ENCODE data around the gene CLNS1A. TPM values are rescaled to one million over a fixed set of nuclear protein-coding genes. Genes with fewer than 3 reads are reported as not detected.
"Not testable (repeated sequence)": the region's sequence is repeated elsewhere in the genome, so short reads cannot be mapped to it uniquely, and the experiment has no call there.

Gene CLNS1A
- total and polyA plus RNA-seq, 2 donors (not counting 1 experiment from before 2014, with no cell fraction given) = 39.3 to 121 TPM

DNA sequence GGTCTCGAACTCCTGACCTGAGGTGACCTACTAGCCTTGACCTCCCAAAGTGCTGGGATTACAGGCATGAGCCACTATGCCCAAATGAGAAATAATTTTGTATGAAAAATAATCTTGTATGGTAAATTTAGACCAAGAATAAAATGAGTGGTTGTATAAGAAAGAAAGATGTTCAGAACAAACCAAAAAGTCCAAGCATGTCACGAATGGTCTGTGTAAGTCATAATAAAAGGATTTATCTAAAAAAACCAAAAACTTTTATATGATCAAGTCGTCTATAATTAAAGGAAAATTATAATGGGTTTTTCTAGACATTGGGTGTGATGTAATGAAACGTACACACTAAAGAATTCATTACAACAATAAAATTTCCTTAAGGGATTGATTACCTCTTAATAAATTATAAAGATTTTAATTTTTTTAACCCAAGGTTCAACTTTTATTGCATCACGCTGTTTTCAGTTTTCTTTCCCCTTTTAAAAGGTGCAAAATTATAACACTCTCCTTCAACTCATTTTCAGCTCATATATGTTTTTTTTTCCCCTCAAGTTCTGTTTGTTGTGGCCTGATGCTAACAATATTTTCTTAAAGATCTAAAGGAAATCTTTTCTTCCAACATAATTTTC is 56.8 kb downstream of the CLNS1A start:
- H3K9me3 Mint-ChIP-seq (ENCODE audit: insufficient read depth) = peaks cover 4% of the 10 kb centered on the region
- ChIA-PET POLR2A (no interaction called here), CTCF (no interaction called here)
- peaks cover 1 to 14% (median 12%) of the 10 kb centered on the region in 3 donors for H3K9me3 ChIP-seq (ENCODE audit: control extremely low read depth in 1 of 3, control insufficient read depth in 2 of 3, insufficient read depth in 1 of 3, low read length in 2 of 3)
- no peak overlapping the region for H3K4me2 ChIP-seq (replicated peaks; ENCODE audit: low read depth, low read length, poor library complexity, severe bottlenecking)
- no peak for ATAC-seq (ENCODE audit: low read depth)
- no peaks in the 10 kb centered on the region for H3K79me2 ChIP-seq (ENCODE audit: control insufficient read depth, insufficient read depth, low read length)
- H3K27ac Mint-ChIP-seq = no peak overlapping the region
- no peaks in the 10 kb centered on the region for H4K20me1 ChIP-seq (ENCODE audit: control insufficient read depth, insufficient read depth, low read length, poor library complexity, severe bottlenecking)
- H3K4me3 Mint-ChIP-seq = no peak overlapping the region
- no peak for DNase-seq
- intact Hi-C loops (cut with micrococcal nuclease) = no loop called here
- H3K4me1 ChIP-seq (ENCODE audit: control insufficient read depth in 2 of 2, insufficient read depth in 2 of 2, low read length in 2 of 2) = no peaks in the 10 kb centered on the region
- H3K27me3 ChIP-seq (replicated peaks in 1 of 4; ENCODE audit: control extremely low read depth in 1 of 4, control insufficient read depth in 3 of 4, insufficient read depth in 4 of 4, low read length in 3 of 4) = no peaks in the 10 kb centered on the region
- H3K27me3 Mint-ChIP-seq = peaks cover 10% of the 10 kb centered on the region
- no peaks in the 10 kb centered on the region for H3K36me3 ChIP-seq (replicated peaks in 1 of 2; ENCODE audit: control extremely low read depth in 1 of 2, control insufficient read depth in 1 of 2, extremely low read depth in 1 of 2, insufficient read depth in 2 of 2, low read length in 1 of 2)
- TF ChIP-seq EZH2 (IDR thresholded peaks at IDR 0.05; ENCODE audit: borderline replicate concordance, insufficient read depth, low read depth, low read length, poor library complexity, severe bottlenecking) = no peak
- TF ChIP-seq, protein P1, sequence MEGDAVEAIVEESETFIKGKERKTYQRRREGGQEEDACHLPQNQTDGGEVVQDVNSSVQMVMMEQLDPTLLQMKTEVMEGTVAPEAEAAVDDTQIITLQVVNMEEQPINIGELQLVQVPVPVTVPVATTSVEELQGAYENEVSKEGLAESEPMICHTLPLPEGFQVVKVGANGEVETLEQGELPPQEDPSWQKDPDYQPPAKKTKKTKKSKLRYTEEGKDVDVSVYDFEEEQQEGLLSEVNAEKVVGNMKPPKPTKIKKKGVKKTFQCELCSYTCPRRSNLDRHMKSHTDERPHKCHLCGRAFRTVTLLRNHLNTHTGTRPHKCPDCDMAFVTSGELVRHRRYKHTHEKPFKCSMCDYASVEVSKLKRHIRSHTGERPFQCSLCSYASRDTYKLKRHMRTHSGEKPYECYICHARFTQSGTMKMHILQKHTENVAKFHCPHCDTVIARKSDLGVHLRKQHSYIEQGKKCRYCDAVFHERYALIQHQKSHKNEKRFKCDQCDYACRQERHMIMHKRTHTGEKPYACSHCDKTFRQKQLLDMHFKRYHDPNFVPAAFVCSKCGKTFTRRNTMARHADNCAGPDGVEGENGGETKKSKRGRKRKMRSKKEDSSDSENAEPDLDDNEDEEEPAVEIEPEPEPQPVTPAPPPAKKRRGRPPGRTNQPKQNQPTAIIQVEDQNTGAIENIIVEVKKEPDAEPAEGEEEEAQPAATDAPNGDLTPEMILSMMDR (IDR thresholded peaks at IDR 0.05) = no peak
- H3K4me1 Mint-ChIP-seq = peaks cover 3% of the 10 kb centered on the region
- WGBS (ENCODE audit: insufficient coverage) = 100% methylated on average over 1 of the region's 5 CpGs
- H3K27ac ChIP-seq (ENCODE audit: low read length in 2 of 2) = no peak overlapping the region
- no peak overlapping the region for H3K9ac ChIP-seq (ENCODE audit: low read length)
- H3K4me3 ChIP-seq (ENCODE audit: control extremely low read depth in 1 of 5, extremely low read depth in 1 of 5, insufficient read depth in 1 of 5, low read depth in 2 of 5, low read length in 4 of 5) = no peak overlapping the region
- no peak overlapping the region for H2AFZ ChIP-seq (ENCODE audit: insufficient read depth, low read depth, low read length, poor library complexity, severe bottlenecking)

DNA sequence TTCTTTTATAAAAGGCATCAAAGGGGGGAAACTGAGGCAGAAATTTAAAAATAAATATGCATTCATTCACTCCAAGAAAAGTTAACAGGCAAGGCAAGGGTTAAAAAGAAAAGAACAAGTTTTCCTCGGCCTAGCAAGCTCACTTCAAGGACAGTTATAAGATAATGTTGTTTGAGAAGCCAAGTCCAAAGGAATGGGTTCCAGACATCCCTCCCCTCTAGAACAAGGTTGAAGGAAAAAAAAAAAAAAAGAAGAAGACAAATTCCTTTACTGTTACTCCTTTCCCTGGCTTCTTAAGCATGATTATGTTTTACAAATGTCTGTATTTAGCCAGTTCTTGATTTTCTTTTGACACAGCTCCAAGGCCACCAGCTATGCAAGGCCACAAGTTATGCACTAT is 62.2 kb downstream of the CLNS1A start:
- H3K4me1 Mint-ChIP-seq; H3K4me1 ChIP-seq (ENCODE audit: control insufficient read depth in 2 of 2, insufficient read depth in 2 of 2, low read length in 2 of 2); H3K9me3 Mint-ChIP-seq (ENCODE audit: insufficient read depth); H3K27me3 ChIP-seq (replicated peaks in 1 of 4; ENCODE audit: control extremely low read depth in 1 of 4, control insufficient read depth in 3 of 4, insufficient read depth in 4 of 4, low read length in 3 of 4); POLR2A ChIA-PET; H3K9me3 ChIP-seq (ENCODE audit: control extremely low read depth in 1 of 3, control insufficient read depth in 2 of 3, insufficient read depth in 1 of 3, low read length in 2 of 3); H3K4me3 Mint-ChIP-seq; H3K36me3 ChIP-seq (replicated peaks in 1 of 2; ENCODE audit: control extremely low read depth in 1 of 2, control insufficient read depth in 1 of 2, extremely low read depth in 1 of 2, insufficient read depth in 2 of 2, low read length in 1 of 2); H3K27ac ChIP-seq (ENCODE audit: low read length in 2 of 2); H3K4me3 ChIP-seq (ENCODE audit: control extremely low read depth in 1 of 5, extremely low read depth in 1 of 5, insufficient read depth in 1 of 5, low read depth in 2 of 5, low read length in 4 of 5); H3K27ac Mint-ChIP-seq; H3K27me3 Mint-ChIP-seq; DNase-seq; ATAC-seq (ENCODE audit: low read depth); H4K20me1 ChIP-seq (ENCODE audit: control insufficient read depth, insufficient read depth, low read length, poor library complexity, severe bottlenecking); H2AFZ ChIP-seq (ENCODE audit: insufficient read depth, low read depth, low read length, poor library complexity, severe bottlenecking); H3K79me2 ChIP-seq (ENCODE audit: control insufficient read depth, insufficient read depth, low read length); H3K4me2 ChIP-seq (replicated peaks; ENCODE audit: low read depth, low read length, poor library complexity, severe bottlenecking); intact Hi-C loops (cut with micrococcal nuclease); CTCF ChIA-PET; H3K9ac ChIP-seq (ENCODE audit: low read length): not testable (repeated sequence)
- no CpG with 5 or more reads among the region's 1 CpG for WGBS (ENCODE audit: insufficient coverage)

DNA sequence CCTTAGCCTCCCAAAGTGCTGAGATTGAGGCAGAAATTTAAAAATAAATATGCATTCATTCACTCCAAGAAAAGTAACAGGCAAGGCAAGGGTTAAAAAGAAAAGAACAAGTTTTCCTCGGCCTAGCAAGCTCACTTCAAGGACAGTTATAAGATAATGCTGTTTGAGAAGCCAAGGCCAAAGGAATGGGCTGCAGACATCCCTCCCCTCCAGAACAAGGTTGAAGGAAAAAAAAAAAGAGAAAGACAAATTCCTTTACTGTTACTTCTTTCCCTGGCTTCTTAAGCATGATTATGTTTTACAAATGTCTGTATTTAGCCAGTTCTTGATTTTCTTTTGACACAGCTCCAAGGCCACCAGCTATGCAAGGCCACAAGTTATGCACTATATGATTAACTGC is 66.7 kb downstream of the CLNS1A start:
- H3K36me3 ChIP-seq (replicated peaks in 1 of 2; ENCODE audit: control extremely low read depth in 1 of 2, control insufficient read depth in 1 of 2, extremely low read depth in 1 of 2, insufficient read depth in 2 of 2, low read length in 1 of 2); DNase-seq; H3K4me3 ChIP-seq (ENCODE audit: control extremely low read depth in 1 of 5, extremely low read depth in 1 of 5, insufficient read depth in 1 of 5, low read depth in 2 of 5, low read length in 4 of 5); POLR2A ChIA-PET; H3K9ac ChIP-seq (ENCODE audit: low read length); H2AFZ ChIP-seq (ENCODE audit: insufficient read depth, low read depth, low read length, poor library complexity, severe bottlenecking); H4K20me1 ChIP-seq (ENCODE audit: control insufficient read depth, insufficient read depth, low read length, poor library complexity, severe bottlenecking); H3K4me1 ChIP-seq (ENCODE audit: control insufficient read depth in 2 of 2, insufficient read depth in 2 of 2, low read length in 2 of 2); H3K9me3 Mint-ChIP-seq (ENCODE audit: insufficient read depth); H3K4me2 ChIP-seq (replicated peaks; ENCODE audit: low read depth, low read length, poor library complexity, severe bottlenecking); H3K27ac ChIP-seq (ENCODE audit: low read length in 2 of 2); H3K27me3 ChIP-seq (replicated peaks in 1 of 4; ENCODE audit: control extremely low read depth in 1 of 4, control insufficient read depth in 3 of 4, insufficient read depth in 4 of 4, low read length in 3 of 4); H3K9me3 ChIP-seq (ENCODE audit: control extremely low read depth in 1 of 3, control insufficient read depth in 2 of 3, insufficient read depth in 1 of 3, low read length in 2 of 3); H3K4me1 Mint-ChIP-seq; H3K79me2 ChIP-seq (ENCODE audit: control insufficient read depth, insufficient read depth, low read length); H3K4me3 Mint-ChIP-seq; ATAC-seq (ENCODE audit: low read depth); intact Hi-C loops (cut with micrococcal nuclease); H3K27ac Mint-ChIP-seq: not testable (repeated sequence)
- H3K27me3 Mint-ChIP-seq = peaks cover 28% of the 10 kb centered on the region
- WGBS (ENCODE audit: insufficient coverage) = no CpG with 5 or more reads among the region's 1 CpG
- CTCF ChIA-PET = interaction anchor here (0.7 kb wide), 1 partner anchor 444 kb away, joined by 3 read pairs; no protein-coding TSS in a partner anchor

Measured in B cell (primary cell).